T-helper 1 cell treated with Interleukin-12 subunit alpha and Interleukin-12 subunit beta and Interleukin-4 antibody, amounts not matched to agents 30 ng/mL and 1 ng/mL, for 36 hours (primary cell): ENCODE measurements around the gene CDH13. TPM values are rescaled to one million over a fixed set of nuclear protein-coding genes. Genes with fewer than 3 reads are reported as not detected.

Experiments used
- intact Hi-C: fragments of 100-400 bp; cut with micrococcal nuclease; formaldehyde crosslinking; loops from one replicate; pipeline ENCODE4 v1.15.1; 2024
- total RNA-seq: library from RNA; stranded (reverse); gene quantifications from 2 replicates; pipeline ENCODE4 v1.2.3, GENCODE V29; 2022

CDH13 gene
- total RNA-seq, 1 donor from 2014 or later = not detected

GRCh38 chr16:83029467-83029866 lies 402.7 kb downstream of the CDH13 start:
- intact Hi-C loops = no loop called here

DNA sequence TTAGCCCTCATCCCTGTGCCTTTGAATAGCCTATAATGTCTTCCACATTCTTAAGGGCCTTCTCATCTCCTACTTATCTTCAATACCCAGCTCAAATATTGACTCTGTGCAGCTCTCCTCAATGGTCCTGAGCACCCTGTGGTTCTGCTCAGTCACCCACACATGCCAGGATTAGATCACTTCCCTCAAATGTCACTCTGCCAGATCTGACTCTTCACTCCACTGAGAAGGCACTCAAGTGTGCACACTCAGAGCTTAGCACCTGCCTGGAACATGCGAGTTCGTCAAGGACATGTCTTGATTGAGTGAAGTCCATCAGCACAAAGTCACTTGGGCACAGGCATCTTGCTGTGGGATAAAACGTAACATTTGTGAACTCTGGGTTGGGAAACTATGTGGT lies 404.8 kb downstream of the CDH13 start:
- intact Hi-C loops = no loop called here

GRCh38 chr16:83037102-83037501 lies 410.3 kb downstream of the CDH13 start:
- intact Hi-C loops = no loop called here

GRCh38 chr16:83037884-83038283 lies 411.1 kb downstream of the CDH13 start:
- intact Hi-C loops = no loop called here

DNA sequence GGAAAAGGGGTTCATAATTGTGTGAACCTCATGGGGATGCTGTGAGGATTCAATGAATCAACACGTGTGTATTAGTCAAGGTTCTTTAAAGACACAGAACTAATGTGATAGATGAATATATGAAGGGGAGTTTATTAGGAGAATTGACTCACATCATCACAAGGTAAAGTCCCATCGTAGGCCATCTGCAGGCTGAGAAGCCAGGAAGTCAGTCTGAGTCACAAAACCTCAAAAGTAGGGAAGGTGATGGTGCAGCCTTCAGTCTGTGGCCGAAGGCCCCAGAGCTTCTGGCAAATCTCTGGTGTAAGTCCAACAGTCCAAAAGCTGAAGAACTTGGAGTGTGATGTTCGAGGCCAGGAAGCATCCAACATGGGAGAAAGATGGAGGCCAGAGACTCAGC lies 413.4 kb downstream of the CDH13 start:
- intact Hi-C loops = no loop called here

GRCh38 chr16:83044589-83044988 lies 417.8 kb downstream of the CDH13 start:
- intact Hi-C loops = no loop called here

DNA sequence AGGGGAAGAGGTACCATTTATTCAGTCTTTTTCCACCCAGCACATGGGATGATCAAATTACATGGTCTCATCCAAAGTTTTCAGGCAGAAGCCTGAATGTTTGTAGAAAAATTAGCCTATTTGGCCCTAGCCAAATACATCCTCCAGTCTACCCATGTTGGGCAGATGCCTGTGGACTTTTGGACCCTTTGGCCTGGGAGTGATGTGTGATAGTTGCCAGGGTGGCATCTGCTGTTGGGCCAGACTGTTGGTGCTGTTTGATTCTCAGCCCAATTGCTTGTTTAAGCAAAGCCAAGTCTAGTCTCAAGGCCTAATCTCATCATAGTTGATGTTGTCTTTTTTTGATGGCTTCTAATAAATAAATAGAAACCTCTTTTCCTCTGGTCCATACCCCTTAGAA lies 419.0 kb downstream of the CDH13 start:
- intact Hi-C loops = no loop called here

DNA sequence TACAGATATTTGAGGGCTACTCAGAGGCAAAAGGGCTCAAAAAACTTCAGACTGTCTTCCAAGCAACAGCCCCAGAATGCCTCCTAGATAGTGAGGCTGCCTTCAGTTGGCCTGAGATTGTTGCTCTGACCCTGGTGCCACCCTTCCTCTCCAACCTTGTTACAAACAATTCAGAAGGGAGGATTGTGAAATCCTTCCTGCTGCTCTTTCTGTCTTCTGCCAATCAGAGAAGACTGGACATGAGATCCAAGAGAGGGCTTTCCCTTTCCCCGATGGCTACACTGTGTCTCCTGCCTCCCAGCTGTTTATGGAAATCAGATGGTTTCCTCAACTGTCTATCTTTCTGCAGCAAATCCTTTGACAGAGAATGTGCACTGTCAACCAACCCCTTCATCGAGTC lies 419.9 kb downstream of the CDH13 start:
- intact Hi-C loops = no loop called here

- intact Hi-C loops = no loop called here
Observed at GRCh38 chr16:83051451-83051850, 424.7 kb downstream of the CDH13 start.

DNA sequence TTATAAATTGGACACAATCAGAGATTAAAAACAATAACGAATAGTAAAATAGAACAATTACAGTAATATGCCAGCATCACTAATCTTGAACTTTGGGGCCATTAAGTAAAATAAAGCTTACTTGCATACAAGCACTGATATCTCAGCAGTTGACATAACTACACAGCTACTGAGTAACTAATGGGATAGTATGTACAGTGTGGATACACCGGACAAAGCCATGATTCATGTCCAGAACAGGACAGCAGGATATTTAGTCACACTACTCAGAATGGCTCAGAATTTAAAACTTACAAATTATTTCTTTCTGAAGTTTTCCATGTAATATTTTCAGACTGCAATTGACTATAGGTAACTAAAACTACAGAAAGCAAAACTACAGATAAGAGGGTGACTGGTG lies 427.5 kb downstream of the CDH13 start:
- intact Hi-C loops = no loop called here

DNA sequence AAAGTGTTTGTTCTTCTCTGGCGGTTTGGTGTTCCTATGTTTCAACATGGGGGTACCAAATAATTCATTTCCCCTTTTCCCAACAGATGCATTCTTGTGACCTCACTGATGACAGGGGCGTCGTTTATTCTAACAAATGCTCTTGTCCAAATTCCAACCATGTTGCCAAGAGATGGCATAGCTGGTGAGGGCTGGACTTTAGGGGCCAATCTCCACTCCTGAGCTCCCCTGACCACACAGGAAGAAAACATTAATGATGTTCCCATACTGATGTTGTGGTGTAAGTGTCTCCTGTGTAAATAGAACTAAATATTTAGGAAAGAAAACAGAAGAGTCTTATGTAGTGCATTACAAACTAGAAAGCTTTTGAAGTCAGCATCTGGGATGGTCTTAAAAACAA lies 431.6 kb downstream of the CDH13 start:
- intact Hi-C loops = no loop called here

DNA sequence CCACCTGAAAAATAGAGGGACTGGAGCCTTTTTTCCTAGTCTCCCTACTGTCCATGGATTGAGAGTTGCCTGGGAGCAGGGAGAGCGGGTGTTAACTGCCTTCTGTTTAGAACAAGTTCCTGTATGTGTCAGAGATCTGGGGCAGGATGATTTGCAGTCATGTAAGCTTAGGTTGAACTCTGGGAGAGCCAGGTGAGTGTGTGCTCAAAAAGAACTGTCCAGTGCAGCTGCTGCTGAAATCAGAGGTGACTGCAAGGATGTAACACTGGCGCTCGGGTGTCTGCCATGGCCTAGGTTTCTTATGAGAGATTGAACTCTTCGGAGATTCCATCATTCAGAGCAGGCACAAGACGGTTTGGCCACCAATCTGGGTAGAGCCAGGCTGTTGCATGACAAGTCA lies 432.5 kb downstream of the CDH13 start:
- intact Hi-C loops = no loop called here

DNA sequence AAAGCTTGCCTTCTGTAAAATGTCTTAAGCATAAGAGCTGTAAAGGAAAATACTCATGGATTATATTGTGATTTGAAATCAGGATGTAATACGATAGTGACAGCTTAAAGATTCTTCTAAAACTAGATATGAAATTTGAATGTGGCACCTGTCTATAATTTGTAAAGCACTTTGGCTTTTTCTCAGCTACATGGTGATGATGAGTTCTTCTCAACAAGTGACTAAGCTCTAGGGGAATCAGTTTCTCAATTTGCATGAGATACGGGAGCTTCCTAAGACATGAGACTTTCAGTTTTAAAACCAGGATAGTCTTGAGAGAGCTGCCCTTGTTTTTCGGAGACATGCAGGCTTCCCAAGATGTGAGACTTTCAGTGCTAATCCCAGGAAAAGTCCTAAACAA lies 439.2 kb downstream of the CDH13 start:
- intact Hi-C loops = no loop called here

- intact Hi-C loops = no loop called here
Observed at GRCh38 chr16:83066881-83067280, 440.1 kb downstream of the CDH13 start.

DNA sequence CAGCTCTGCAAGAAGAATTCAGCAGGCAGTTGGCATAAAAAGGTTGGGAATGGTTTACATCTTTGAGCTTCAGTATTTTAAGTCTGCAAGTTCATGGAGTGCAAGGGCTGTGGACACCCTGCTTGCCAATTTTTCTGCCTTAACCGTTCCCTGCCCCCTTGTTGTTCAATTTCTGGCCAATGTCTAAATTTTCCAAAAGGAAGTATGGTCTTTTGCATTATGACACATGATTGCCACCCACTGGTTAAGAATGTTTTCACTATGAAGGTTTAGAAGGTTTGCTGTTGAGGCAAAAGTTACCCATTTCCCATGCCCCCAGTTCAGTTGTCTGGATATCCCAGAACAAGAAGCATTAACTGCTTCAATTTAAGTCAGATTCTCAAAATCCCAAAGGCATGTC lies 441.9 kb downstream of the CDH13 start:
- intact Hi-C loops = no loop called here

DNA sequence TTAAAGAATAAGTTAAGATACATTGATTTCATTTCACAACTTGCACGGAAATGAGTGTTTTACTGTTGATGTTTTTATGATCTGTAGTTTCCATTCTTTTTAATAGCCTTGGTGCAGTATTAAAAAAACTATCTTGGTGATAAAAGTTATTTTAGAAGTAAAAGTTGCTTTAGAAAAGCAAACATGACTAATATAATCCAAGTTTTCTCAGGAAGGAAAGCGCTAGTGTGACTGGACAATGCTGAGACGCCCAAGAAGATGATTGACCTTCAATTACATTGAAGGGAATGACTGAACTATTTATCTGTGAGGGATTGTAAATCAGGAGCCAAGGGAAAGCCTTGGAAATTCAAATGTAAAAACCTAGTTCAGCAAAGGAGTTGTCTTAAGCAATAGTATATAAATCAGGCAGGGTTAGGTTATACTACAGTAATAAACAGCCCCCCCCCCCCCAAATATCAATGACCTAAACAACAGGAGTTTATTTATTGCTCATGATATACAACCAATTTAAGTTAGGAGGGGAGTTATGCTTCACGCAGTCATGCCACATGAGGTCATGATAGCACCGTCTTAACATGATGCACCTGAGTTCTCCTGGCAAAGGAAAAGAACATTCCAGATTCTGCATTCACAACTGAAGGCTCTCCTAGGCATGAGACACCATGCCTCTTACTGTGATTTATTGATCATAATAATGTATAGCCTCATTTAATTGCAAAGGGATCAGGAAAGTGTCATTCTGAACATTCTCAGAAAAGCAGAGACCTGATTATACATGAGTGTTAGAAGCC lies 443.8 kb downstream of the CDH13 start:
- intact Hi-C loops = no loop called here

DNA sequence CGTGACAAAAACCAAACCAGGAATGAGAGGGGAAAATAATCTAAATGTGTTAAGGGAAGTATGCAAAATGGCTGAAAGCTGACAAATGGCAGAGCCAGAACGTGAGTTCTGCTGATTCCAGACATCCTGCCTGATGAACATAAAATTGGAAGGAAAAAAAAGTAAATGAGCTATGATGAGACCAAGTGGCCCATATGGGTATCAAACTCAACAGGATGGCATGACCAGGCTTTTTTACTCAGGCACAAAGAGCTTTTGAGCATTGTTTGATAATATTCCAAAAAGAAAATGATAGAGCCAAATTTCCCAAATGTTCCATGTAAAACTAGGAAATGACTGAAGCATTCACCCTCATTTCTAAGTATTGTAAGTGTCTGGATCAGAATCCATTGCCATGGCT lies 449.2 kb downstream of the CDH13 start:
- intact Hi-C loops = no loop called here

DNA sequence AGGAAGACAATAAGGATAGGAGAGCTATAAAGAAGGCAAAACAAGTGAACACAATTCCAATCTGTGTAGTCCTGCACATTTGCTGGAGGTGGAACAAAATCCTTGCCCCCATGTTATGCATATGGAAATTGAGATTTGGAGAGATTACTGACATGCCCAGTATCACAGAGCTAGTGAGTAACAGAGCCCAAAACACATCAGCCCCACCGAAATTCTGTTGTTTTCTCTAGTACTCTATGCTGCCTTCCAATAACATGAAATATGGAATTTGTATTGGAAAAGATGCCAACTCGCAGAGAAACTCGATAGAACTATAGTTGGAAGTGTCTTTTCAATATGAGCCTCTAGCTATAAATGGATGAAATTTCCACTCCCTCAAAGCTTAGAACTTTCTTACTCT lies 456.6 kb downstream of the CDH13 start:
- intact Hi-C loops = no loop called here

- intact Hi-C loops = no loop called here
Observed at GRCh38 chr16:83085660-83086059, 458.9 kb downstream of the CDH13 start.

DNA sequence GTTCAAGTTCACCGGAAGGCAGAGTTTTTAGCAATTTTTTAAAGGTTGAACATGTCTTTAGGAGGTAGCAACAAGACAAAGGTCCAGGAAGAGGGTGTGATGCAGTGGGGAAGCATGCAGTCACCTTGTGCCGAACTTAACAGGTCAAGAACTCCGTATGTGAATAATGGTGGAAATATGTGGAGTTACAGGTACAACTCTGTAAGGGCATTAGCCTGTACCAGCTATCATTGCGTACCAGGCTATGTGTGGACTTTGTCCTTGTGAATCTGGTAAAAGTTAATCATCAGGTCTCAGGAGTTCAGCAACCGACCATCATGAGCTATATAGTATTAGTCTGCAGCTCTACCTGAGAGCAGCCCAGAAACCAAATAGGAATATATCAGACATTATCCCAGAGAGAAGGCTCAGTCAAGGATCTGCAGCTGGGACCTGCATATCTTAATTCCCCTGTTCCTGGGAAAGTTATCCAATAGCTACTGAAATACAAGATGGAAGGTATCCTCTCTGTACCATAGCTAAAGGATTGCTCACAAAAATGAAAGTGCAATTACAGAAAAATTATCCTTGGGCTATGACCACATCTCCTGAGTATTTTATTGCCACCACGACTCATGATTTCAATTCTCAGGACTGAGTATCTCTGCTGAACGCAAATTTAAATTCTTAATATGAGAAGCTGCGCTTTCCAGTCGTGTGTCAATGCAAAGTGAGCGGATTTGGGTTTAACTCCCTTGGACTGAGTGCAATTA lies 469.3 kb downstream of the CDH13 start:
- intact Hi-C loops = no loop called here

DNA sequence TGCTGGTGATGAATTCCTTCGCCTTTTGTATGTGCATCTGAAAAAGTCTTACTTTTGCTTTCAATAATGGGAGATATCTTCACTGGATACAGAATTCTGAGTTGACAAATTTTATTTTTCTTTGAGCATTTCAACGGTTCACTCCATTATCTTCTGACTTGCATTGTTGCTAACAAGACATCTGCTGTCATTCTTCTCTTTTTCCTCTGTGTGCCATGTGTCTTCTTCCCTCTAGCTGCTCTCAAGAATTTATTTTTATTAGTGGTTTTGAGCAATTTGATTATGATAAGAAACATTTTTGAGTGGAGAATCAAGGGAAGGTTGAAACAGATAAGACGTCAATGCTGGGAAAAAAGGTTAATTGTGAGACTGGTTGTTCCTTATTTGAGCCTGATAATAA lies 471.8 kb downstream of the CDH13 start:
- intact Hi-C loops = no loop called here

GRCh38 chr16:83100679-83101078 lies 473.9 kb downstream of the CDH13 start:
- intact Hi-C loops = no loop called here

GRCh38 chr16:83102336-83102735 lies 475.6 kb downstream of the CDH13 start:
- intact Hi-C loops = no loop called here
